Smooth muscle cell (in vitro differentiated cells): ENCODE measurements around the gene MRPL12. TPM values are rescaled to one million over a fixed set of nuclear protein-coding genes. Genes with fewer than 3 reads are reported as not detected.

Source experiments
- DNase-seq: peaks from one replicate; lab custom pipeline; 2025; ENCODE audit not compliant: unreplicated experiment; lab: John Stamatoyannopoulos, UW
- H2AFZ ChIP-seq: fragments of 200-600 bp; sonication (generic); 2 replicates; pipeline ENCODE4 v1.6.0; 2016; ENCODE audit warnings: antibody characterized with exemption, low read depth, mild to moderate bottlenecking
- H3F3A ChIP-seq: fragments of 200-600 bp; sonication (generic); 2 replicates; pipeline ENCODE4 v1.6.0; 2017; ENCODE audit warnings: antibody characterized with exemption, low read depth
- H3K27ac ChIP-seq: fragments of 200-600 bp; sonication (generic); 2 replicates; pipeline ENCODE4 v1.5.1; 2016; ENCODE audit warnings: low read depth, mild to moderate bottlenecking
- H3K27me3 ChIP-seq: fragments of 200-600 bp; sonication (generic); 2 replicates; pipeline ENCODE4 v1.6.1; 2016; ENCODE audit warnings: low read depth, mild to moderate bottlenecking
- H3K36me3 ChIP-seq: fragments of 200-600 bp; sonication (generic); 2 replicates; pipeline ENCODE4 v1.5.1; 2016; ENCODE audit warnings: low read depth
- H3K4me1 ChIP-seq: fragments of 200-600 bp; sonication (generic); 2 replicates; pipeline ENCODE4 v1.5.1; 2016; ENCODE audit warnings: low read depth
- H3K4me2 ChIP-seq: fragments of 200-600 bp; sonication (generic); 2 replicates; pipeline ENCODE4 v1.6.0; 2016; ENCODE audit warnings: mild to moderate bottlenecking
- H3K4me3 ChIP-seq: fragments of 200-600 bp; sonication (generic); 2 replicates; pipeline ENCODE4 v1.5.1; 2016; ENCODE audit warnings: mild to moderate bottlenecking
- H3K79me2 ChIP-seq: fragments of 200-600 bp; sonication (generic); 2 replicates; pipeline ENCODE4 v1.6.0; 2016; ENCODE audit warnings: low read depth, mild to moderate bottlenecking
- H3K9ac ChIP-seq: fragments of 200-600 bp; sonication (generic); 2 replicates; pipeline ENCODE4 v1.6.0; 2016; ENCODE audit warnings: low read depth
- H3K9me3 ChIP-seq: fragments of 200-600 bp; sonication (generic); replicated peaks from 2 replicates; pipeline ENCODE4 v1.5.1; 2016; ENCODE audit warnings: low read depth
- H4K20me1 ChIP-seq: fragments of 200-600 bp; sonication (generic); 2 replicates; pipeline ENCODE4 v1.6.0; 2016; ENCODE audit warnings: low read depth
- WGBS: methylation state at CpG from one replicate; pipeline ENCODE4 v1.1.7; 2016; ENCODE audit warnings: low lambda C conversion rate; 5-methylcytosine and 5-hydroxymethylcytosine counted together
- polyA plus RNA-seq: library from polyadenylated mRNA; unstranded; fragments of >200 nt; fragmentation: Nextera tagmentation; extraction: Ambion mirVana; gene quantifications from 2 replicates; pipeline ENCODE4 v1.2.1, GENCODE V29; 2016
- total RNA-seq: library from RNA; depleted of rRNA; stranded (reverse); fragments of >200 nt; gene quantifications from 2 replicates; pipeline ENCODE4 v1.2.3, GENCODE V29; 2014
- TF ChIP-seq, protein P1 (sequence below): fragments of 200-600 bp; sonication (generic); IDR thresholded peaks from 2 replicates; pipeline ENCODE4 v1.5.1; 2017; ENCODE audit warnings: borderline replicate concordance, mild to moderate bottlenecking, antibody characterized with exemption; ENCODE audit not compliant: insufficient read depth, poor library complexity, severe bottlenecking

The MRPL12 gene
- total and polyA plus RNA-seq, 2 experiments from 2014 or later, result 22.2 to 83.6 TPM

DNA sequence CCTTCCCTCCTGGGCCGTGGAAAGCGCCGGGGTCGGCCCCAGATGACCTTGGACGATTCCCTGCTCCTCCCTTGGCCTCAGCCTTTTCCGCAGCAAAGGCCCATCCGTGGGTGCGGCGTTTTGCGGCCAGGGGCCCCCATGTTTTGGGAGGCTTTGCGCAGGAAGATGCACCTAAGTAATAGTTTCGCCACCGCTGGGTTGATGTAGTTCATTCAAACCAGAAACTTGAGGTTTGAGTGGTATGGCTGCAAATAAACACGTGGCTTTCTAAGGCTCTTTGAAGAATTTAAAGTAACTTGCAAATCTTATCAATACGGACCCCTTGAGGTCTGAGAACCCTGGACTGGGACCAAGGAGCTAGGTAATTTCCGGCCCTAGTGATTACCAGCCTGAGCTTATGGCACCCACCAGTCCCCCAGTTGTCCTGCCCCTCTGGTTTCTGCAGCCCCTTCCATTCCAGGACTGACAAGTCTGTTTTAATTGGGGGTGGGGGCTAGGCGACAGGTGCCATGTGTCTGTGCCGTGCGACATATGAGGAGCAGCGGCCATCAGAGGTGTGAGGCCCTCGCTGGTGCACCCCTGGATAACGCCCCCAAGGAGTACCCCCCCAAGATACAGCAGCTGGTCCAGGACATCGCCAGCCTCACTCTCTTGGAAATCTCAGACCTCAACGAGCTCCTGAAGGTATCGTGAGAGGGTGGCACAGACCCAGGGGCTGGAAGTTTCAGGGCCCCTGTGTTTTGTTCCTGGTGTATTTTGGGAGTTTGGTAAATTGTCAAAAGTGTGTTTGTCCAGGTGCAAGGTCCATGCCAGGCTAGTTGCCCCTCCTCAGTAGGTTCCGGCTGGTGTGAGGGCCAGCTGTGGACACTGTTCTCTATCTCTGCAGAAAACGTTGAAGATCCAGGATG lies 834 bp downstream of the MRPL12 start:
- H2AFZ ChIP-seq, result no peak overlapping the region
- TF ChIP-seq, protein P1, sequence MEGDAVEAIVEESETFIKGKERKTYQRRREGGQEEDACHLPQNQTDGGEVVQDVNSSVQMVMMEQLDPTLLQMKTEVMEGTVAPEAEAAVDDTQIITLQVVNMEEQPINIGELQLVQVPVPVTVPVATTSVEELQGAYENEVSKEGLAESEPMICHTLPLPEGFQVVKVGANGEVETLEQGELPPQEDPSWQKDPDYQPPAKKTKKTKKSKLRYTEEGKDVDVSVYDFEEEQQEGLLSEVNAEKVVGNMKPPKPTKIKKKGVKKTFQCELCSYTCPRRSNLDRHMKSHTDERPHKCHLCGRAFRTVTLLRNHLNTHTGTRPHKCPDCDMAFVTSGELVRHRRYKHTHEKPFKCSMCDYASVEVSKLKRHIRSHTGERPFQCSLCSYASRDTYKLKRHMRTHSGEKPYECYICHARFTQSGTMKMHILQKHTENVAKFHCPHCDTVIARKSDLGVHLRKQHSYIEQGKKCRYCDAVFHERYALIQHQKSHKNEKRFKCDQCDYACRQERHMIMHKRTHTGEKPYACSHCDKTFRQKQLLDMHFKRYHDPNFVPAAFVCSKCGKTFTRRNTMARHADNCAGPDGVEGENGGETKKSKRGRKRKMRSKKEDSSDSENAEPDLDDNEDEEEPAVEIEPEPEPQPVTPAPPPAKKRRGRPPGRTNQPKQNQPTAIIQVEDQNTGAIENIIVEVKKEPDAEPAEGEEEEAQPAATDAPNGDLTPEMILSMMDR, result no peak
- no peaks in the 10 kb centered on the region for H3F3A ChIP-seq
- peak overlapping the region; percentile 99 for H3K9ac ChIP-seq
- peak overlapping the region; percentile 97 for H3K4me2 ChIP-seq
- no peaks in the 10 kb centered on the region for H3K36me3 ChIP-seq
- 35% methylated on average over 27 of the region's 27 CpGs for WGBS
- no peak for DNase-seq
- peaks cover 55% of the 10 kb centered on the region for H3K79me2 ChIP-seq
- H3K4me1 ChIP-seq, result peaks cover 16% of the 10 kb centered on the region
- peak overlapping the region; percentile 93 for H3K4me3 ChIP-seq
- H4K20me1 ChIP-seq, result peaks cover 22% of the 10 kb centered on the region
- no peaks in the 10 kb centered on the region for H3K27me3 ChIP-seq
- H3K9me3 ChIP-seq, result no peaks in the 10 kb centered on the region
- peak overlapping the region; percentile 97 for H3K27ac ChIP-seq

DNA sequence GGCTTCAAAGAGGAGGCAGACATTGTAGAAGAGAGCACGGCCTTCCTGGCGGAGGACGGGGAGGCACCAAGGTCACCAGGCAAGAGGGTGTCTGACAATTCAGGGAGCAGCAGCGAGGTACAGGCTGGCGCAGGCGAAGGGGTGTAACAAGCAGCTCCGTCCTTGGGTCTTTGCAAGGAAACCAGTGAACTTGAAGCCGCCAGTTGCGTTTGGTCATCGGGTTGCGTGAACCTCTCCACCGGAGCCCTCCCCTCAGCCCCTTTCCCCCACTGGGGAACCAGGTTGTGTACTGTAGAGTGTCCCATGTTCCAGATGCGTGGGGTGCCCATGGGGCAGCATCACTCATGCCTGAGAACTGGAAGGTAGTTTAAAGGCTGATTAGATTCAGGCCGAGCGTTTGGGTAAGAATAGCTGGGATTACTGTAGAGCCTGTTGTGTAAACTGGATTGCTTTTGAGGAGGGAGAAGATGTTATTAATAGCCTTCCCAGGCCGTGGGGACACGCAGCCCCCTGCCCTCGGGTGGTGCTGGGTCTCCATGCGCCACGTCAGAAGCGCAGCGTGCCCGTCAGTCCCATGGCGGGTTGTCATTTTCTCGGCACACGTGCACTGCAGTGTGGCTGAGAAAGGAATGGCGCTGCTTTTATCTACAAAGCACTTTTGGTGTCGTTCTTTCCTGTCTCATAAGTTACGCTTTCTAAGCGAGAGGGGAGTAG lies 2.5 kb downstream of the MRPL12 start:
- H3K4me2 ChIP-seq, result no peak overlapping the region
- H3K4me3 ChIP-seq, result no peak overlapping the region
- DNase-seq, result no peak
- no peaks in the 10 kb centered on the region for H3F3A ChIP-seq
- H3K27me3 ChIP-seq, result no peaks in the 10 kb centered on the region
- H3K27ac ChIP-seq, result no peak overlapping the region
- no peaks in the 10 kb centered on the region for H3K36me3 ChIP-seq
- peaks cover 39% of the 10 kb centered on the region for H3K79me2 ChIP-seq
- H3K4me1 ChIP-seq, result peaks cover 23% of the 10 kb centered on the region
- no peak overlapping the region for H2AFZ ChIP-seq
- no peaks in the 10 kb centered on the region for H3K9me3 ChIP-seq
- H4K20me1 ChIP-seq, result peaks cover 19% of the 10 kb centered on the region
- no peak overlapping the region for H3K9ac ChIP-seq
- TF ChIP-seq, protein P1, result no peak
- 98% methylated on average over 30 of the region's 30 CpGs for WGBS

DNA sequence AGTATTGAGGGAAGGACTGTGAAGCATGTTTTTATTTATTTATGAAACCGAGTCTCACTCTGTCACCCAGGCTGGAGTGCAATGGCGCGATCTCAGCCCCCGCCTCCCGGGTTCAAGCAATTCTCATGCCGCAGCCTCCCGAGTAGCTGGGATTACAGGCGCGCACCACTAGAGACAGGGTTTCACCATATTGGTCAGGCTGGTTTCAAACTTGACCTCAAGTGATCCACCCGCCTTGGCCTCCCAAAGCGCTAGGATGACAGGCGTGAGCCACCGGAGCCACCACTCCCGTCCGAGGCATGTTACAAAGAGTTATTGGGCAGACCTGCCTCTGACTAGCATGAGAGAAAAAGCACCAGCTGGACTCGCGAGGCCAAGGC lies 3.1 kb downstream of the MRPL12 start:
- Histone ChIP-seq H3K4me2 (no peak overlapping the region), H3K4me3 (no peak overlapping the region), H4K20me1 (peaks cover 13% of the 10 kb centered on the region), H3K9me3 (no peaks in the 10 kb centered on the region), H2AFZ (no peak overlapping the region), H3K9ac (no peak overlapping the region), H3K4me1 (peaks cover 29% of the 10 kb centered on the region), H3K27ac (no peak overlapping the region), H3K79me2 (peaks cover 34% of the 10 kb centered on the region), H3K27me3 (no peaks in the 10 kb centered on the region), H3K36me3 (no peaks in the 10 kb centered on the region), H3F3A (peaks cover 3% of the 10 kb centered on the region)
- TF ChIP-seq, protein P1, result no peak
- no peak for DNase-seq
- 97% methylated on average over 17 of the region's 17 CpGs for WGBS
